ENCODE results near the gene TSNAX.
"Not testable (repeated sequence)": the region's sequence is repeated elsewhere in the genome, so short reads cannot be mapped to it uniquely, and the experiment has no call there.

Gene TSNAX

GRCh38 chr1:231563247-231563646, 34.8 kb downstream of the TSNAX start:
- Histone ChIP-seq H3K4me3 (ENCODE audit: low read depth, low read length) (no peak overlapping the region), H3K4me1 (ENCODE audit: control insufficient read depth, insufficient read depth, low read length, unreplicated experiment) (peaks cover 6% of the 10 kb centered on the region), H3K27me3 (ENCODE audit: insufficient read depth, low read length) (no peaks in the 10 kb centered on the region), H2AFZ (ENCODE audit: low read length, unreplicated experiment) (no peak overlapping the region), H3K27ac (ENCODE audit: low read depth, low read length) (no peak overlapping the region), H3K79me2 (ENCODE audit: control insufficient read depth, insufficient read depth, low read length, unreplicated experiment) (peaks cover 2% of the 10 kb centered on the region), H3K36me3 (ENCODE audit: insufficient read depth, low read length) (peaks cover 47% of the 10 kb centered on the region)

DNA sequence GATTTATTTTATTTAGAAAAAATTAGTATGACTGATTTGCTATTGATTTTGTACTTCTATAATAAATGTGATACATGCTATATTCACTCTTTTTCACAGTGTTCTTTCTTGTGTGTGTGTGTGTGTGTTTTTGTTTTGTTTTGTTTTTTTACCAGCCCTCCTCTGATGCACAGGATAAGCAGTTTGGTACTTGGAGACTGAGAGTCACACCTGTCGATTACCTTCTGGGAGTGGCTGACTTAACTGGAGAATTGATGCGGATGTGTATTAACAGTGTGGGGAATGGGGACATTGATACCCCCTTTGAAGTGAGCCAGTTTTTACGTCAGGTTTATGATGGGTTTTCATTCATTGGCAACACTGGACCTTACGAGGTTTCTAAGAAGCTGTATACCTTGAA, 35.9 kb downstream of the TSNAX start:
- Histone ChIP-seq H3K79me2 (ENCODE audit: control insufficient read depth, insufficient read depth, low read length, unreplicated experiment) (peaks cover 2% of the 10 kb centered on the region), H3K27ac (ENCODE audit: low read depth, low read length) (no peak overlapping the region), H3K4me3 (ENCODE audit: low read depth, low read length) (no peak overlapping the region), H3K36me3 (ENCODE audit: insufficient read depth, low read length) (peaks cover 47% of the 10 kb centered on the region), H3K27me3 (ENCODE audit: insufficient read depth, low read length) (no peaks in the 10 kb centered on the region), H2AFZ (ENCODE audit: low read length, unreplicated experiment) (no peak overlapping the region), H3K4me1 (ENCODE audit: control insufficient read depth, insufficient read depth, low read length, unreplicated experiment) (no peaks in the 10 kb centered on the region)

DNA sequence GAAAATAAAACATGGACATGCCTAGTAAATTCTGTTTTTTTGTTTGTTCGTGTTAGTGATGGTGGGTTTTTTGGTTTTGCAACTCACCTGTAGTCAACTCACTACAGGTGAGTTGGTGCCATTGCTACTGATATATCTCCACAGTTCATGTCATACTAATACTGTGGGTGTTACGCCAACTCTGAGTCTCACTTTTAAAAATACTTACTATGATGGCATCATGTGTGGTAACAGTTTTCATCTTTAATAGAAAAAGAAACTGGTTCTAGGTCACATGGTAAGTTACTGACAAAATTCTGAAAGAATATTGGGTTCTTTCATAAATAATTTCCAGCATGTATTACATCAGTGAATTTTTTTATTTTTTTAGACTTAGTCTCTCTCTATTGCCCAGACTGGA, 38.0 kb downstream of the TSNAX start:
- Histone ChIP-seq H3K27ac (ENCODE audit: low read depth, low read length) (no peak overlapping the region), H3K4me1 (ENCODE audit: control insufficient read depth, insufficient read depth, low read length, unreplicated experiment) (no peaks in the 10 kb centered on the region), H3K27me3 (ENCODE audit: insufficient read depth, low read length) (no peaks in the 10 kb centered on the region), H3K79me2 (ENCODE audit: control insufficient read depth, insufficient read depth, low read length, unreplicated experiment) (peaks cover 2% of the 10 kb centered on the region), H3K36me3 (ENCODE audit: insufficient read depth, low read length) (peaks cover 44% of the 10 kb centered on the region), H3K4me3 (ENCODE audit: low read depth, low read length) (no peak overlapping the region), H2AFZ (ENCODE audit: low read length, unreplicated experiment) (no peak overlapping the region)

- not testable (repeated sequence) for H2AFZ ChIP-seq (ENCODE audit: low read length, unreplicated experiment); H3K4me1 ChIP-seq (ENCODE audit: control insufficient read depth, insufficient read depth, low read length, unreplicated experiment); H3K79me2 ChIP-seq (ENCODE audit: control insufficient read depth, insufficient read depth, low read length, unreplicated experiment); H3K4me3 ChIP-seq (ENCODE audit: low read depth, low read length); H3K27me3 ChIP-seq (ENCODE audit: insufficient read depth, low read length); H3K27ac ChIP-seq (ENCODE audit: low read depth, low read length)
- H3K36me3 ChIP-seq (ENCODE audit: insufficient read depth, low read length), result peaks cover 17% of the 10 kb centered on the region
Observed at GRCh38 chr1:231570262-231570661, 41.8 kb downstream of the TSNAX start.

DNA sequence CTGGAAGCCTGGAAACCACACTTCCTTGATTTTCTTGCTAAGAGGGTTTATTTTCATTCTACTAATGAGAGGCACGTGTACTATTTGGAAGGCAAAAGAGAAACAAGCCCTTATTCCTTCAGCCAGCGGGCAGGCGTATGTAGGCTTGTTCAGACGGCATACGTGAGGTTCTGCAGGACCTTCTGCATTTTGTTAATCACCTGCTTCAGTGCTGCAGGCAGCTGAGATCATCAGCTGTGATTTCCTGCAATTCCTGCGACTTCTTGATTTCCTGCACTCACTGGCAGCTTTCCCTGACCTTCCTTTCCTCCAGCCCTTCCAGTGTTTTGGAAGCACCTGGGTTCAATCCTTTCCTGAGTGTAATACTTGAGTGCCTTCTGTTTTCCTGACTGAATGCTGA, 43.4 kb downstream of the TSNAX start:
- Histone ChIP-seq H3K27ac (ENCODE audit: low read depth, low read length) (no peak overlapping the region), H2AFZ (ENCODE audit: low read length, unreplicated experiment) (no peak overlapping the region), H3K4me3 (ENCODE audit: low read depth, low read length) (no peak overlapping the region), H3K36me3 (ENCODE audit: insufficient read depth, low read length) (peaks cover 10% of the 10 kb centered on the region), H3K27me3 (ENCODE audit: insufficient read depth, low read length) (no peaks in the 10 kb centered on the region), H3K4me1 (ENCODE audit: control insufficient read depth, insufficient read depth, low read length, unreplicated experiment) (no peaks in the 10 kb centered on the region), H3K79me2 (ENCODE audit: control insufficient read depth, insufficient read depth, low read length, unreplicated experiment) (no peaks in the 10 kb centered on the region)

GRCh38 chr1:231575472-231575871, 47.0 kb downstream of the TSNAX start:
- Histone ChIP-seq H3K27me3 (ENCODE audit: insufficient read depth, low read length) (no peaks in the 10 kb centered on the region), H3K79me2 (ENCODE audit: control insufficient read depth, insufficient read depth, low read length, unreplicated experiment) (no peaks in the 10 kb centered on the region), H3K4me3 (ENCODE audit: low read depth, low read length) (no peak overlapping the region), H3K27ac (ENCODE audit: low read depth, low read length) (no peak overlapping the region), H2AFZ (ENCODE audit: low read length, unreplicated experiment) (no peak overlapping the region), H3K36me3 (ENCODE audit: insufficient read depth, low read length) (no peaks in the 10 kb centered on the region), H3K4me1 (ENCODE audit: control insufficient read depth, insufficient read depth, low read length, unreplicated experiment) (no peaks in the 10 kb centered on the region)

DNA sequence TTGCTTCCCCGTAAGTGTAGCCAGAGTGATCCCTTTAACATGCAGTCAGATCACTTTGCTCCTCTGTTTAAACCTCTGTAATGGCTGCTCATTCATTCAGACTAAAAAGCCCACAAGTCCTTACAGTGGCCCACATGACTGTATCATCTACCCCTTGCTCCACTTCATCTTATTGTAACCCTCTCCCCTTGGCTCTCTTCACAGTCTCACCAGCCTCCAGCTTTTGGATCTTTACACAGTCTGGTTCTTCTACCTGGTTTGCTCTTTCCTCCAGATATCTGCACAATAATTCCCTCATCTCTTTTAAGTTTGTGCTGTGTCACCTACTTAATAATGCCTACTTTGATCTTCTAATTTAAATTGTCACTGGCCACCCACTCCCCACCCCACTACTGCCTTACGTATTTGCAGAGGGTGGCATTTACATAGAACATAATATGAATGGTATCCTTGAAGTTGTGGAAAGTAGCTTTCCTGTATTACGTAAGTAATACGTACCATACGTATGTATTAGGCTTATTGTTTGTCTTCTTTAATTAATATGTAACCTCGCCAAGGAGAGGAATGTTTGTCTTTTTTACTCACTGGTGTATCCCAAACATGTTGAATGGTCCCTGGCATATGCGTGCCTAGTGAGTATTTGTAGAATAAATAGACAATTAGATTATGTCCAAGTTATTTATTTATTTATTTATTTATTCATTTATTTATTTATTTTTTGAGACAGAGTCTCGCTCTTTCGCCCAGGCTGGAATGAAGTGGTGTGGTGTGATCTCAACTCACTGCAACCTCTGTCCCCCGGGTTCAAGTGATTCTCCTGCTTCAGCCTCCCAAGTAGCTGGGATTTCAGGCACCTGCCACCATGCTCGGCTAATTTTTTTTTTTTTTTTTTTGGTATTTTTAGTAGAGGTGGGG, 48.6 kb downstream of the TSNAX start:
- Histone ChIP-seq H3K27ac (ENCODE audit: low read depth, low read length) (no peak overlapping the region), H3K4me3 (ENCODE audit: low read depth, low read length) (no peak overlapping the region), H3K36me3 (ENCODE audit: insufficient read depth, low read length) (no peaks in the 10 kb centered on the region), H3K79me2 (ENCODE audit: control insufficient read depth, insufficient read depth, low read length, unreplicated experiment) (no peaks in the 10 kb centered on the region), H3K4me1 (ENCODE audit: control insufficient read depth, insufficient read depth, low read length, unreplicated experiment) (no peaks in the 10 kb centered on the region), H2AFZ (ENCODE audit: low read length, unreplicated experiment) (no peak overlapping the region), H3K27me3 (ENCODE audit: insufficient read depth, low read length) (no peaks in the 10 kb centered on the region)

DNA sequence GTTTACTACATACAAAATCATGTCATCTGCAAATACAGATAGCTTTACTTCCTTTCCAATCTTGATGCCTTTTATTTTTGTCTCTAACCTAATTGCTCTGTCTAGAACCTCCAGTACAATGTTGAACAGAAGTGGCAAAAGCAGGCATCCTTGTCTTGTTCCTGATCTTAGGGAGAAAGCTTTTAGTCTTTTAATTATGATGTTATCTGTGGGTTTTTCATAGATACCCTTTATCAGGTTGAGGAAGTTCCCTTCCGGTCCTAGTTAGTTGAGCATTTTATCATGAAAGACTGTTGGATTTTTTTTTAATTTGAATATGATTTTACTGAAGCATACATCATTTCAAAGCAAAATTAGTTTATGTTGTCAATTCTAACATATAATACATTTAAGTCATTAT, 52.4 kb downstream of the TSNAX start:
- Histone ChIP-seq H2AFZ (ENCODE audit: low read length, unreplicated experiment) (no peak overlapping the region), H3K4me3 (ENCODE audit: low read depth, low read length) (no peak overlapping the region), H3K27ac (ENCODE audit: low read depth, low read length) (no peak overlapping the region), H3K27me3 (ENCODE audit: insufficient read depth, low read length) (no peaks in the 10 kb centered on the region), H3K4me1 (ENCODE audit: control insufficient read depth, insufficient read depth, low read length, unreplicated experiment) (peaks cover 4% of the 10 kb centered on the region), H3K36me3 (ENCODE audit: insufficient read depth, low read length) (no peaks in the 10 kb centered on the region), H3K79me2 (ENCODE audit: control insufficient read depth, insufficient read depth, low read length, unreplicated experiment) (no peaks in the 10 kb centered on the region)

GRCh38 chr1:231581859-231582258, 53.4 kb downstream of the TSNAX start:
- H3K79me2 ChIP-seq (ENCODE audit: control insufficient read depth, insufficient read depth, low read length, unreplicated experiment), result no peaks in the 10 kb centered on the region
- H2AFZ ChIP-seq (ENCODE audit: low read length, unreplicated experiment), result no peak overlapping the region
- no peak overlapping the region for H3K4me3 ChIP-seq (ENCODE audit: low read depth, low read length)
- H3K4me1 ChIP-seq (ENCODE audit: control insufficient read depth, insufficient read depth, low read length, unreplicated experiment), result peaks cover 4% of the 10 kb centered on the region
- no peaks in the 10 kb centered on the region for H3K27me3 ChIP-seq (ENCODE audit: insufficient read depth, low read length)
- H3K27ac ChIP-seq (ENCODE audit: low read depth, low read length), result no peak overlapping the region
- no peaks in the 10 kb centered on the region for H3K36me3 ChIP-seq (ENCODE audit: insufficient read depth, low read length)

GRCh38 chr1:231583376-231583775, 54.9 kb downstream of the TSNAX start:
- H3K27ac ChIP-seq (ENCODE audit: low read depth, low read length), result no peak overlapping the region
- H3K4me1 ChIP-seq (ENCODE audit: control insufficient read depth, insufficient read depth, low read length, unreplicated experiment), result peaks cover 4% of the 10 kb centered on the region
- no peaks in the 10 kb centered on the region for H3K27me3 ChIP-seq (ENCODE audit: insufficient read depth, low read length)
- no peak overlapping the region for H2AFZ ChIP-seq (ENCODE audit: low read length, unreplicated experiment)
- H3K79me2 ChIP-seq (ENCODE audit: control insufficient read depth, insufficient read depth, low read length, unreplicated experiment), result no peaks in the 10 kb centered on the region
- no peak overlapping the region for H3K4me3 ChIP-seq (ENCODE audit: low read depth, low read length)
- no peaks in the 10 kb centered on the region for H3K36me3 ChIP-seq (ENCODE audit: insufficient read depth, low read length)

GRCh38 chr1:231584117-231584516, 55.6 kb downstream of the TSNAX start:
- H3K4me3 ChIP-seq (ENCODE audit: low read depth, low read length), result no peak overlapping the region
- H3K27me3 ChIP-seq (ENCODE audit: insufficient read depth, low read length), result no peaks in the 10 kb centered on the region
- H2AFZ ChIP-seq (ENCODE audit: low read length, unreplicated experiment), result no peak overlapping the region
- H3K36me3 ChIP-seq (ENCODE audit: insufficient read depth, low read length), result no peaks in the 10 kb centered on the region
- H3K27ac ChIP-seq (ENCODE audit: low read depth, low read length), result no peak overlapping the region
- peaks cover 4% of the 10 kb centered on the region for H3K4me1 ChIP-seq (ENCODE audit: control insufficient read depth, insufficient read depth, low read length, unreplicated experiment)
- H3K79me2 ChIP-seq (ENCODE audit: control insufficient read depth, insufficient read depth, low read length, unreplicated experiment), result no peaks in the 10 kb centered on the region

Data from ACC112 (cell line).